Activated CD4-positive, alpha-beta T cell treated with anti-CD3 and anti-CD28 coated beads, Interleukin-2, amount 50 U/mL, for 48 hours (primary cell): ENCODE data around the gene CD38.
"Not testable (repeated sequence)": the region's sequence is repeated elsewhere in the genome, so short reads cannot be mapped to it uniquely, and the experiment has no call there.

Source experiments
- DNase-seq, 2 experiments: peaks; one replicate each; pipeline ENCODE4 v3.0.0-alpha.2; 2020

Gene CD38

GRCh38 chr4:15802497-15802896 lies 24.4 kb downstream of the CD38 start:
- DNase-seq, result not testable (repeated sequence)

GRCh38 chr4:15805583-15806517 lies 27.7 kb downstream of the CD38 start:
- DNase-seq, result peak in 1 of 2 experiments; percentile 31

GRCh38 chr4:15809058-15809457 lies 30.9 kb downstream of the CD38 start:
- no peak for DNase-seq

- no peak for DNase-seq
Measured at GRCh38 chr4:15809466-15809865, 31.3 kb downstream of the CD38 start.

GRCh38 chr4:15811703-15812337 lies 33.7 kb downstream of the CD38 start:
- no peak for DNase-seq

GRCh38 chr4:15832523-15833451 lies 54.7 kb downstream of the CD38 start:
- DNase-seq, result no peak

- no peak for DNase-seq
Measured at GRCh38 chr4:15833801-15834200, 55.7 kb downstream of the CD38 start.

- DNase-seq, result no peak
Measured at GRCh38 chr4:15836362-15836761, 58.2 kb downstream of the CD38 start.

- no peak for DNase-seq
Measured at GRCh38 chr4:15837591-15837990, 59.5 kb downstream of the CD38 start.

- not testable (repeated sequence) for DNase-seq
Measured at GRCh38 chr4:15841194-15841730, 63.1 kb downstream of the CD38 start.

GRCh38 chr4:15847746-15848145 lies 69.6 kb downstream of the CD38 start:
- no peak for DNase-seq

GRCh38 chr4:15848191-15848842 lies 70.2 kb downstream of the CD38 start:
- DNase-seq, result no peak

GRCh38 chr4:15851969-15852368 lies 73.8 kb downstream of the CD38 start:
- DNase-seq, result no peak

- no peak for DNase-seq
Measured at GRCh38 chr4:15852524-15852923, 74.4 kb downstream of the CD38 start.

GRCh38 chr4:15853345-15853744 lies 75.2 kb downstream of the CD38 start:
- no peak for DNase-seq

GRCh38 chr4:15855804-15856475 lies 77.8 kb downstream of the CD38 start:
- no peak for DNase-seq

GRCh38 chr4:15861198-15861597 lies 83.1 kb downstream of the CD38 start:
- not testable (repeated sequence) for DNase-seq

GRCh38 chr4:15864651-15865566 lies 86.8 kb downstream of the CD38 start:
- DNase-seq, result no peak

- DNase-seq, result no peak
Measured at GRCh38 chr4:15868111-15868510, 90.0 kb downstream of the CD38 start.

- no peak for DNase-seq
Measured at GRCh38 chr4:15868826-15869413, 90.8 kb downstream of the CD38 start.
